Smooth muscle cell (in vitro differentiated cells): ENCODE data around the gene TAX1BP3. TPM values are rescaled to one million over a fixed set of nuclear protein-coding genes. Genes with fewer than 3 reads are reported as not detected.

ENCODE experiments used
- DNase-seq: peaks from one replicate; lab custom pipeline; 2025; ENCODE audit not compliant: unreplicated experiment; lab: John Stamatoyannopoulos, UW
- H2AFZ ChIP-seq: fragments of 200-600 bp; sonication (generic); 2 replicates; pipeline ENCODE4 v1.6.0; 2016; ENCODE audit warnings: antibody characterized with exemption, low read depth, mild to moderate bottlenecking
- H3F3A ChIP-seq: fragments of 200-600 bp; sonication (generic); 2 replicates; pipeline ENCODE4 v1.6.0; 2017; ENCODE audit warnings: antibody characterized with exemption, low read depth
- H3K27ac ChIP-seq: fragments of 200-600 bp; sonication (generic); 2 replicates; pipeline ENCODE4 v1.5.1; 2016; ENCODE audit warnings: low read depth, mild to moderate bottlenecking
- H3K27me3 ChIP-seq: fragments of 200-600 bp; sonication (generic); 2 replicates; pipeline ENCODE4 v1.6.1; 2016; ENCODE audit warnings: low read depth, mild to moderate bottlenecking
- H3K36me3 ChIP-seq: fragments of 200-600 bp; sonication (generic); 2 replicates; pipeline ENCODE4 v1.5.1; 2016; ENCODE audit warnings: low read depth
- H3K4me1 ChIP-seq: fragments of 200-600 bp; sonication (generic); 2 replicates; pipeline ENCODE4 v1.5.1; 2016; ENCODE audit warnings: low read depth
- H3K4me2 ChIP-seq: fragments of 200-600 bp; sonication (generic); 2 replicates; pipeline ENCODE4 v1.6.0; 2016; ENCODE audit warnings: mild to moderate bottlenecking
- H3K4me3 ChIP-seq: fragments of 200-600 bp; sonication (generic); 2 replicates; pipeline ENCODE4 v1.5.1; 2016; ENCODE audit warnings: mild to moderate bottlenecking
- H3K79me2 ChIP-seq: fragments of 200-600 bp; sonication (generic); 2 replicates; pipeline ENCODE4 v1.6.0; 2016; ENCODE audit warnings: low read depth, mild to moderate bottlenecking
- H3K9ac ChIP-seq: fragments of 200-600 bp; sonication (generic); 2 replicates; pipeline ENCODE4 v1.6.0; 2016; ENCODE audit warnings: low read depth
- H3K9me3 ChIP-seq: fragments of 200-600 bp; sonication (generic); replicated peaks from 2 replicates; pipeline ENCODE4 v1.5.1; 2016; ENCODE audit warnings: low read depth
- H4K20me1 ChIP-seq: fragments of 200-600 bp; sonication (generic); 2 replicates; pipeline ENCODE4 v1.6.0; 2016; ENCODE audit warnings: low read depth
- CTCF ChIP-seq: fragments of 200-600 bp; sonication (generic); IDR thresholded peaks from 2 replicates; pipeline ENCODE4 v1.5.1; 2017; ENCODE audit warnings: borderline replicate concordance, mild to moderate bottlenecking, antibody characterized with exemption; ENCODE audit not compliant: insufficient read depth, poor library complexity, severe bottlenecking
- WGBS: methylation state at CpG from one replicate; pipeline ENCODE4 v1.1.7; 2016; ENCODE audit warnings: low lambda C conversion rate; 5-methylcytosine and 5-hydroxymethylcytosine counted together
- polyA plus RNA-seq: library from polyadenylated mRNA; unstranded; fragments of >200 nt; fragmentation: Nextera tagmentation; extraction: Ambion mirVana; gene quantifications from 2 replicates; pipeline ENCODE4 v1.2.1, GENCODE V29; 2016
- total RNA-seq: library from RNA; depleted of rRNA; stranded (reverse); fragments of >200 nt; gene quantifications from 2 replicates; pipeline ENCODE4 v1.2.3, GENCODE V29; 2014

Gene TAX1BP3
- total and polyA plus RNA-seq, 2 experiments from 2014 or later: 115 to 295 TPM

- 89% methylated on average over 16 of the region's 16 CpGs for WGBS
- Histone ChIP-seq H3K27me3 (peaks cover 39% of the 10 kb centered on the region), H3F3A (no peaks in the 10 kb centered on the region), H2AFZ (no peak overlapping the region), H4K20me1 (no peaks in the 10 kb centered on the region), H3K27ac (no peak overlapping the region), H3K4me1 (no peaks in the 10 kb centered on the region), H3K79me2 (no peaks in the 10 kb centered on the region), H3K4me2 (no peak overlapping the region), H3K9me3 (no peaks in the 10 kb centered on the region), H3K4me3 (no peak overlapping the region), H3K9ac (no peak overlapping the region), H3K36me3 (no peaks in the 10 kb centered on the region)
- DNase-seq: no peak
- no peak for TF ChIP-seq CTCF
Observed at GRCh38 chr17:3691617-3692067, 23.3 kb upstream of the TAX1BP3 start.

- no peaks in the 10 kb centered on the region for H3K36me3 ChIP-seq
- H2AFZ ChIP-seq: no peak overlapping the region
- TF ChIP-seq CTCF: no peak
- H3K4me1 ChIP-seq: no peaks in the 10 kb centered on the region
- H3K27me3 ChIP-seq: peaks cover 25% of the 10 kb centered on the region
- H3K9me3 ChIP-seq: no peaks in the 10 kb centered on the region
- no peaks in the 10 kb centered on the region for H3K79me2 ChIP-seq
- H3K4me3 ChIP-seq: no peak overlapping the region
- DNase-seq: no peak
- no peak overlapping the region for H3K27ac ChIP-seq
- H4K20me1 ChIP-seq: no peaks in the 10 kb centered on the region
- H3K9ac ChIP-seq: no peak overlapping the region
- 91% methylated on average over 18 of the region's 22 CpGs for WGBS
- no peak overlapping the region for H3K4me2 ChIP-seq
- H3F3A ChIP-seq: no peaks in the 10 kb centered on the region
Observed at GRCh38 chr17:3690094-3690715, 21.8 kb upstream of the TAX1BP3 start.

GRCh38 chr17:3689262-3690093, 21.1 kb upstream of the TAX1BP3 start:
- no peak overlapping the region for H3K9ac ChIP-seq
- whole genome bisulfite sequencing: 95% methylated on average over 39 of the region's 44 CpGs
- H4K20me1 ChIP-seq: no peaks in the 10 kb centered on the region
- no peaks in the 10 kb centered on the region for H3K79me2 ChIP-seq
- no peak for DNase-seq
- no peaks in the 10 kb centered on the region for H3K36me3 ChIP-seq
- TF ChIP-seq CTCF: no peak
- H3K27me3 ChIP-seq: peaks cover 18% of the 10 kb centered on the region
- H3F3A ChIP-seq: no peaks in the 10 kb centered on the region
- no peak overlapping the region for H2AFZ ChIP-seq
- no peak overlapping the region for H3K27ac ChIP-seq
- H3K9me3 ChIP-seq: no peaks in the 10 kb centered on the region
- H3K4me2 ChIP-seq: no peak overlapping the region
- H3K4me3 ChIP-seq: no peak overlapping the region
- H3K4me1 ChIP-seq: no peaks in the 10 kb centered on the region
